ENCODE results near the gene PPP2R5C. TPM values are rescaled to one million over a fixed set of nuclear protein-coding genes. Genes with fewer than 3 reads are reported as not detected.

Gene PPP2R5C
- total RNA-seq, 3 donors from 2014 or later = 90.5 to 105 (median 102) TPM

- H3K4me1 ChIP-seq = no peaks in the 10 kb centered on the region
- no peak overlapping the region for H3K27ac ChIP-seq
- no peak overlapping the region for H3K4me3 ChIP-seq
- no peaks in the 10 kb centered on the region for H3K27me3 ChIP-seq
- no peak for DNase-seq (ENCODE audit: low spot score in 2 of 2)
- H3K36me3 ChIP-seq = no peaks in the 10 kb centered on the region
- intact Hi-C loops (cut with DNase I; ENCODE audit: low total_unique reads) = no loop called here
- TF ChIP-seq POLR2AphosphoS5 (IDR thresholded peaks at IDR 0.05) = no peak
- TF ChIP-seq POLR2A (IDR thresholded peaks at IDR 0.05) = no peak
- TF ChIP-seq, protein P1, sequence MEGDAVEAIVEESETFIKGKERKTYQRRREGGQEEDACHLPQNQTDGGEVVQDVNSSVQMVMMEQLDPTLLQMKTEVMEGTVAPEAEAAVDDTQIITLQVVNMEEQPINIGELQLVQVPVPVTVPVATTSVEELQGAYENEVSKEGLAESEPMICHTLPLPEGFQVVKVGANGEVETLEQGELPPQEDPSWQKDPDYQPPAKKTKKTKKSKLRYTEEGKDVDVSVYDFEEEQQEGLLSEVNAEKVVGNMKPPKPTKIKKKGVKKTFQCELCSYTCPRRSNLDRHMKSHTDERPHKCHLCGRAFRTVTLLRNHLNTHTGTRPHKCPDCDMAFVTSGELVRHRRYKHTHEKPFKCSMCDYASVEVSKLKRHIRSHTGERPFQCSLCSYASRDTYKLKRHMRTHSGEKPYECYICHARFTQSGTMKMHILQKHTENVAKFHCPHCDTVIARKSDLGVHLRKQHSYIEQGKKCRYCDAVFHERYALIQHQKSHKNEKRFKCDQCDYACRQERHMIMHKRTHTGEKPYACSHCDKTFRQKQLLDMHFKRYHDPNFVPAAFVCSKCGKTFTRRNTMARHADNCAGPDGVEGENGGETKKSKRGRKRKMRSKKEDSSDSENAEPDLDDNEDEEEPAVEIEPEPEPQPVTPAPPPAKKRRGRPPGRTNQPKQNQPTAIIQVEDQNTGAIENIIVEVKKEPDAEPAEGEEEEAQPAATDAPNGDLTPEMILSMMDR (IDR thresholded peaks at IDR 0.05) = no peak
- H3K9me3 ChIP-seq = no peaks in the 10 kb centered on the region
These were observed 127.9 kb downstream of the PPP2R5C start for GRCh38 chr14:101889366-101889765.

DNA sequence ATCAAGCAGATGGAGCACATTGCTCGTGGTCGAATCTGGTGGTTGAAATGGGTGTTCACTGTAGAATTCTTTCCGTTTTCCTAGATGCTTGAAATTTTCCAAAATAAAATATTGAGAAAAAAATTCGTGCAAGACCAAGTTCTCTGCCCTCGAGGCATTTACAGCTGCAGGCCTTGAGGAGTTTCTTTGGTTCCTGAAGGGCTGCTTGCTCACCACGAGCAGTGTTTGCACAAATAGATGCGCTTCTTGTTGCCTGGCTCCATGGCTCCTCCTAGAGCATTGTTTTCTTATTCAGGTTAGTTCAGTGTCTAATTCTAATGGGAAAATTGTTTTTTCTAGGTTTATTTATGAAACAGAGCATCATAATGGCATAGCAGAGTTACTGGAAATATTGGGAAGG lies 128.4 kb downstream of the PPP2R5C start:
- no peak overlapping the region for H3K4me3 ChIP-seq
- no peak for DNase-seq (ENCODE audit: low spot score in 2 of 2)
- H3K36me3 ChIP-seq = no peaks in the 10 kb centered on the region
- intact Hi-C loops (cut with DNase I; ENCODE audit: low total_unique reads) = no loop called here
- no peak overlapping the region for H3K27ac ChIP-seq
- TF ChIP-seq POLR2AphosphoS5 (IDR thresholded peaks at IDR 0.05) (no peak), POLR2A (IDR thresholded peaks at IDR 0.05) (no peak)
- TF ChIP-seq, protein P1 (IDR thresholded peaks at IDR 0.05) = no peak
- no peaks in the 10 kb centered on the region for H3K9me3 ChIP-seq
- no peaks in the 10 kb centered on the region for H3K27me3 ChIP-seq
- H3K4me1 ChIP-seq = no peaks in the 10 kb centered on the region

DNA sequence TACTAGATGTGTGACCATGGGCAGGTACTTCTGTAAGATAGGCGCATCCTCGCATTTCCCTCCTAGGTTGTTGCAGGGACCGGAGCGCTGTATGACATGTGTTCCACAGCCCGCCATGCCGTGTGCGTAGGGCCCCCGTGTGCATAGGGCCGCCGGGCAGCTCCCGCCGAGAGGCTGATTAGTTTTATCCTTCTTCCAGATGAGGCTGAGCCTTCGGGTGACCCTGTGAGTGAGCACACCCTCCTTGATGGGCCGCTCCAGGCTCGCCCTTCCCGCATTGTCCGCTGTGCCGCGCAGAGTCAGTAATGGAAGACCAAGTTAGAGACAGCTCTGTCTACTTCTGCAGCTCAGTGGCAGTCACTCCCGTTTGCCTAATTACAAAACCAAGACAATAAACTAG lies 130.0 kb downstream of the PPP2R5C start:
- Histone ChIP-seq H3K27ac (no peak overlapping the region), H3K36me3 (no peaks in the 10 kb centered on the region), H3K9me3 (no peaks in the 10 kb centered on the region), H3K4me1 (no peaks in the 10 kb centered on the region), H3K4me3 (no peak overlapping the region), H3K27me3 (no peaks in the 10 kb centered on the region)
- TF ChIP-seq POLR2A (IDR thresholded peaks at IDR 0.05) (no peak), POLR2AphosphoS5 (IDR thresholded peaks at IDR 0.05) (no peak)
- TF ChIP-seq, protein P1 (IDR thresholded peaks at IDR 0.05) = no peak
- intact Hi-C loops (cut with DNase I; ENCODE audit: low total_unique reads) = no loop called here
- DNase-seq (ENCODE audit: low spot score in 2 of 2) = no peak

DNA sequence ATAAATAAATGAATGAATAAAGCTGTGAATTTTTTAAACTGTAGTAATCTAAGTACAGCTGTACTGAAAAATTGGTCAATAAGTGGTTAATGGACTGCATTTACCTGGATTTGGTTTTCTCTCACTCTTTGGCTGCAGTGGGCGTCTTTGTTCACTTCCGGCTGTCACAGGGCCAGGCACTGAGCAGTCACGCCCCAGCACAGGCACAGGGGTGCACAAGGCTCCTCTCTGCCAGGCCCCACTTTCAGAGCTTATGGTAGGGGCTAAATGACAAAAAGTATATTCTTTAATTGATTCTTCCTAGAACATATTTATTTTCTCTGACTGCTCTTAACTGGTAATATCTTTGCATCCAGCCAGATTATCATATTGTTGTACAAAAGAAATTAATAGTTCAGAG lies 132.2 kb downstream of the PPP2R5C start:
- intact Hi-C loops (cut with DNase I; ENCODE audit: low total_unique reads) = no loop called here
- no peaks in the 10 kb centered on the region for H3K36me3 ChIP-seq
- TF ChIP-seq POLR2A (IDR thresholded peaks at IDR 0.05) = no peak
- TF ChIP-seq POLR2AphosphoS5 (IDR thresholded peaks at IDR 0.05) = no peak
- TF ChIP-seq, protein P1 (IDR thresholded peaks at IDR 0.05) = no peak

DNA sequence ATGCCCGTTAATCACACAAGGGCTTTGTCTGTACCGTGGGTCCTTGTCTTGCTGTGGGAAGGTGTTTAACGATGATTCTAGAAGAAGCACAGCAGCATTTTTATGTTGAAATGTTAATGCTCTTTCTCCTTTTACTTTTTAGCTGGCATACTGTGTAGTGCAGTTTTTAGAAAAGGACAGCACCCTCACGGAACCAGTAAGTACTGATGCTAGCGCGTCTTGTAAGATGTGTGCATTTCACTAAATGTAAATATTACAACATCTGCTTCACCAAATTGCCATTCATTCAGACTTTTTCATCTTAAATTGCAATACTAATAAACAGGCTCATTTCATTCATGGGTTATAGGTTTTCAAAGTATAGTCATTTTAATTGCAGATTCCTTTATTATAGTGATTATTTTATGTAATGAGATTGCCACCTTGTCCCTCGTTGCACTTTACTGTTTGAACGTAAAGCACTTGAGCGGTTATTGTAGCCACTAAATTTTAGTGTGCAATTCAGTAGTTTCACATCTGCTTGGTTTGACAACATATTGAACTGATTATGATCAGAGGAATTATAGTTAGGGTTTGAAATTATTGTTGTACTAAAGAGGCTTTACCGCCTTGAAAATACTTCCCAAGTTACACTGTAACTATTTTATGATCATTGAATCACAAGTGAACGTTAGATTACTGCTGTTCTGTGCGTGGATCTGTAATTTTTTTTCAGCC lies 133.0 kb downstream of the PPP2R5C start:
- intact Hi-C loops (cut with DNase I; ENCODE audit: low total_unique reads) = no loop called here
- Histone ChIP-seq H3K9me3 (no peaks in the 10 kb centered on the region), H3K4me1 (no peaks in the 10 kb centered on the region), H3K36me3 (no peaks in the 10 kb centered on the region), H3K27me3 (no peaks in the 10 kb centered on the region), H3K27ac (no peak overlapping the region), H3K4me3 (no peak overlapping the region)
- TF ChIP-seq POLR2AphosphoS5 (IDR thresholded peaks at IDR 0.05) = no peak
- TF ChIP-seq, protein P1 (IDR thresholded peaks at IDR 0.05) = no peak
- TF ChIP-seq POLR2A (IDR thresholded peaks at IDR 0.05) = no peak
- no peak for DNase-seq (ENCODE audit: low spot score in 2 of 2)

More for the DNA sequence above, 132.2 kb downstream of the PPP2R5C start:
- H3K9me3 ChIP-seq = no peaks in the 10 kb centered on the region
- no peak for DNase-seq (ENCODE audit: low spot score in 2 of 2)
- H3K4me3 ChIP-seq = no peak overlapping the region
- no peaks in the 10 kb centered on the region for H3K4me1 ChIP-seq
- H3K27ac ChIP-seq = no peak overlapping the region
- H3K27me3 ChIP-seq = no peaks in the 10 kb centered on the region
